ENCODE measurements around the gene DUS3L. TPM values are rescaled to one million over a fixed set of nuclear protein-coding genes. Genes with fewer than 3 reads are reported as not detected.

Gene DUS3L
- total and polyA plus RNA-seq, 2 of the 8 experiments (the other 6 are each of a cell fraction or from before 2014, with no cell fraction given) = 37.6 to 39.1 TPM

- TF ChIP-seq CHD7 (IDR thresholded peaks at IDR 0.05; ENCODE audit: insufficient replicate concordance, low read length) (no peak), ATF2 (IDR thresholded peaks at IDR 0.05; ENCODE audit: low read length) (no peak), RNF2 (IDR thresholded peaks at IDR 0.05; ENCODE audit: borderline replicate concordance, low read depth, low read length, missing control alignments, poor library complexity, severe bottlenecking) (no peak), TEAD4 (IDR thresholded peaks at IDR 0.05; ENCODE audit: low read depth, low read length) (no peak), HDAC2 (IDR thresholded peaks at IDR 0.05; ENCODE audit: borderline replicate concordance in 1 of 2, low read depth in 2 of 2, low read length in 2 of 2) (no peak), CBX5 (IDR thresholded peaks at IDR 0.05; ENCODE audit: low read depth, low read length) (no peak), CEBPB (IDR thresholded peaks at IDR 0.05; ENCODE audit: low read depth, low read length) (no peak), TBP (IDR thresholded peaks at IDR 0.05; ENCODE audit: low read depth, low read length) (no peak)
Observed at GRCh38 chr19:5808120-5808816, 17.3 kb upstream of the DUS3L start (continued).
